CD4-positive, alpha-beta T cell treated with Interleukin-17A for 1 hour (primary cell): ENCODE measurements around the gene AQP5.

Experiments used
- DNase-seq: peaks from one replicate; pipeline ENCODE4 v3.0.0-alpha.2; 2020

AQP5 gene

GRCh38 chr12:49966511-49967041 lies 4.9 kb downstream of the AQP5 start:
- no peak for DNase-seq

DNA sequence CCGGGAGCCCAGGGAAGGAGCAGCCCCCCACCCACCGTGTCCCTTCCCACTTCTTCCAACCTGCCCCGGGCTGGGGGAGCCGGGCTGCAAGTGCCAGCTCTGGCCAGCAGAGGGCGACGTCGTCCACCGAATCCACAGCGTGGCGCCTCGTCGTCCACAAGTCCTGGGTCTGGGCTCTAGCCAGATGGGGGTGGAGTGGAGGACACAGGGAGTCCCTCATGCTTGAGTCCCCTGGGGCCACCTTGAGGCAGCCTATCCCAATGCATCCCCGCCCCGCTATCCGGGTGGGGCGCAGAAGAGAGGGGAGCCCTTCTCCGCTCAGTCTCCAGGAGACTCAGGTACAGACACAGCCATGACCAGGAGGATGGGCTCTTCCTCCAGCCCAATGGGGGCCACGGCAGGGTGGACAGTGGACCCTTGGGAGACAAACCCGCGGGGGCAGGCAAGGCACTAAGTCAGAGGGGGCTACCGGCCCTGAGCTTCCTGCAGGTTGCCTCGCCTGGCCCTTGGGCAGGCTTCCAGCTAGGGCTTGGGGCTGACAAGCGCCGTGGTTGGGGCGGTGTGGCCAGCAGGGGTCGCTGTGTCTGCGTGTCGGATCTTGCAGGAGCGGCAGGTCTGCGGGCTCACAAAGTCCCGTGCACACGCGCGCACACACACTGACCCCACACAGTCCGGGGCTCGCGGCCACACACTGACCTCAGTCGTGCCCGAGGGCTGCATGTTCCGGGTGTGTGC lies 5.5 kb downstream of the AQP5 start:
- DNase-seq, result peak; percentile 90

- no peak for DNase-seq
These were observed 6.1 kb downstream of the AQP5 start for GRCh38 chr12:49967777-49968250.

DNA sequence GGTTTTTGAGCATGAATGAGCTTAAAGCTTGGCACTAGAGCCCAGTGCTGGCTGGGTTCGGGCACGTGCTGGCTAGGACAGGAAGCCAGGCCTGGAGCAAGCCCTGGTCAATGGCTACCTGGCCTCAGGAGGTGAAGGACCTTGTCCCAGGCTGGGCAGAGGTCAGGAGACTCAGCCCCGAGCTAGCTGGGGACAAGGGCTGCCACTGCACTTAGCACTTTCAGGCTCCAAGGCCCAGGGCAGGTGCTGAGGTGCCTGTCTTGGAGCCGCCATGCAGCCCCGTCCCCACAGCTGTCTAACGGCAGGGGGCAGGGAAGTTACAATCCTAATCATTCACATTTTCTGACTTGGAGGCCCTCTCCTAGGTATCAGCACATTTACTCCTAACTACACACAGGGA lies 6.8 kb downstream of the AQP5 start:
- no peak for DNase-seq

DNA sequence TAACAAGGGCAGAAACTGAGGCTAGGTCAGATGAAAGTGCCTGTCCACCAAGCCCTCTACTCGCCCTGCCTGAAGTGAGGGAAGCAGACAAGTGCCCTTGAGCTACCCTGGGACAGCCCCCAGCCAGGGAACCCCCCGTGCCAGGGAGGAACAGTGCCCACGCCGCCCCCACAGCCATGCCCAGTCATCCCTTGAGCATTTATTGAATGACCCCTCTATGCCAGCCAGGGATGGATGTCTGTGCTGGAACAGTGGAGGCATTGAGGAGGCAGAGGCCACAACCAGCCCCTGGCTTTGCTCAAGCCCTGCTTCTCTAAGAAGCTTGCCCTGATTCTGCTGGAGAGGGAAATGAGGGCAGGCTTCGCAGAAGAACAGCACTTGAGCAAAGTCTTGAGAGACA lies 7.4 kb downstream of the AQP5 start:
- DNase-seq, result no peak

GRCh38 chr12:49969651-49970429 lies 8.2 kb downstream of the AQP5 start:
- no peak for DNase-seq

DNA sequence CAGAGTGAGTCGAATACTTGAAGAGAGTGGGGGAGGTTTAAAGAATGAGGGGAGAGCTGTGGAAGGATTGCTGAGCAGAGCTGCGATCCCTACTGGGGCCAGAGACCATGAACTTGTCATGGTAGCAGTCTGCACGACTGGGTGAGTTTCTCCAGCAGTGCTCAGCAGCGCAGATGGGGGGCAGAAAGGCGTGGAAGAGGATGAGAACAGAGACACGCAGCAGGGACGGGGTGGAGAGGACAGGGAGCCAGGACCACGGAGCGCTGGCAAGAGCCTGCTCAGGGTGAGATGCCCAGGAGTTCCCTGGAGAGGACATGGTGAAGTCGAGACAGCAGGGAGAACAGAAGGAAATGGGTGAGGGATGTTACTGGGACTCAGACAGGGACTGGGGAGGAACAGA lies 9.0 kb downstream of the AQP5 start:
- no peak for DNase-seq

GRCh38 chr12:49971141-49971540 lies 9.5 kb downstream of the AQP5 start:
- DNase-seq, result no peak

GRCh38 chr12:49972129-49972528 lies 10.5 kb downstream of the AQP5 start:
- DNase-seq, result no peak

DNA sequence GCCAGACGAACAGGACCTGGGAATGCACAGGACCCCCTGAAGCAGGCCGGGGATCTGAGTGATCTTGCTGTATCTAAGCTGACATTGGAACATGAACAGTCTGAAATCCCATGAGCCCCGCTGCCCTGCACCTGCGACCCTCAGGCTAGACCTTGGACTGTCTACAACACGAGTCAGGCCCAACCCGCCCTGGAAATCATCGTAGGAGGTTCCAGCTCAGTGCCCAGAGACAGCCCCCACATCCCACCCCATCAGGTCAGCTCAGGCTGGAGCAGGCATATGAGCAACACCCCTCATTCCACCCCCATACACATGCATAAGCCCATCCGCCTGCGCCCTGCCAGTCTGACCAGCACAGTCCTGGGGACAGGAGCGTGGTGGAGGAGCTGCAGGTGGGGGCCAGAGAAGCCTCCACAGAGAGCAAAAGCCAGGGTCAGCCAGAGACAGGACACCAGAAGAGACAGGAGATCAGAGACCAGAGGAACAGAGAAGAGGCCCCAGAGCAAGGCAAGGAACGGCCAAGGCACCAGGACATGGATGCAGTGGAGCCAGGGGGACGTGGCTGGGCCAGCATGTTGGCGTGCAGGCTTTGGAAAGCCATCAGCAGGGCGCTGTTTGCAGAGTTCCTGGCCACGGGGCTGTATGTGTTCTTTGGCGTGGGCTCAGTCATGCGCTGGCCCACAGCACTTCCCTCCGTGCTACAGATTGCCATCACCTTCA lies 11.1 kb downstream of the AQP5 start, which contains the start of gene AQP6:
Gene AQP6, plus strand, starts transcription at position 307 of the 720 bp plus-strand sequence. Its CDS starts 227 bp downstream, at position 534.
- no peak for DNase-seq

DNA sequence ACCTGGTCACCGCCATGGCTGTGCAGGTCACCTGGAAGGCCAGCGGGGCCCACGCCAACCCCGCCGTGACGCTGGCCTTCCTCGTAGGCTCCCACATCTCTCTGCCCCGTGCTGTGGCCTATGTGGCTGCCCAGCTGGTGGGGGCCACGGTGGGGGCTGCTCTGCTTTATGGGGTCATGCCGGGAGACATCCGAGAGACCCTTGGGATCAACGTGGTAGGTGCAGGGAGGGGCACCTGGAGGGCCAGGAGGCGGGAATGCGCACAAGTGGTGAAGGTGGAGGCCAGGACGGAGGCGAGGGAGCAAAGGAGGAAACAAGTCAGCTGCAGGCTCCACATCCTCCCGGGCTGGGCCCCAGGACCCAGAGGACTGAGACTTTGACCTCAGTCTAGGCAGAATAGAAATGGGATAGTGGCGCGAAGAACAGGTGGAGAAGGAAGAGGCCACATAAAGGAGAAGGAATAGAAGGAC lies 11.7 kb downstream of the AQP5 start:
- no peak for DNase-seq

GRCh38 chr12:49974231-49974675 lies 12.6 kb downstream of the AQP5 start:
- DNase-seq, result no peak

DNA sequence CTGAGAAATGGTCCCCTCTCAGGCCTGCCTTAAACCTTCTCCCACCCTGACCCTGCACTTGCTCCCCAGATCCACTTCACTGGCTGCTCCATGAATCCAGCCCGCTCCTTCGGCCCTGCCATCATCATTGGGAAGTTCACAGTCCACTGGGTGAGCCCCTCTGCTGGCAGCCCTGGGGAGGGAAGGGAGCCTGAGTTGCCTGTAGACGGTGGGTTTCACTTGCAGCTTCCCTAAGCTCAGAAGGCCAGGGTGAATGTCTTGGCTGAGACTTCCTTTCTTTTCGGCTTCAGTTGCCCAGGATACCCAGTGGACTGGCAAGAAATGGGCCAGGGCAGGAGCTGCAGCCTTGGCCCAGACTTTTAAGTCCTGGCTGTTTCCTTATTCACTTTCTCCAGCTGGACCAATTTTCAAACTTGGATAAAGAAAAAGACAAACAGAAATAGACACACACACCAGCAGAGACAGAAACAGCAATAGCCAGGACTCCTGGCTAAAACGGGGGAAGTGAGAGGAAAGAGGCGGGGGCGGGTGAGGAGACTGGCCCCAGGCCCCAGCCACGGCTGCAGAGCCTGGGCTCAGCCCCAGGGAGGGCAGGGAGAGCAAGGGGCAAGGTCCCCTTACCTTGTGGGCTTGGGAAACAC lies 13.1 kb downstream of the AQP5 start:
- no peak for DNase-seq

- no peak for DNase-seq
These were observed 13.7 kb downstream of the AQP5 start for GRCh38 chr12:49975318-49975761.

- DNase-seq, result no peak
These were observed 14.9 kb downstream of the AQP5 start for GRCh38 chr12:49976557-49976956.

DNA sequence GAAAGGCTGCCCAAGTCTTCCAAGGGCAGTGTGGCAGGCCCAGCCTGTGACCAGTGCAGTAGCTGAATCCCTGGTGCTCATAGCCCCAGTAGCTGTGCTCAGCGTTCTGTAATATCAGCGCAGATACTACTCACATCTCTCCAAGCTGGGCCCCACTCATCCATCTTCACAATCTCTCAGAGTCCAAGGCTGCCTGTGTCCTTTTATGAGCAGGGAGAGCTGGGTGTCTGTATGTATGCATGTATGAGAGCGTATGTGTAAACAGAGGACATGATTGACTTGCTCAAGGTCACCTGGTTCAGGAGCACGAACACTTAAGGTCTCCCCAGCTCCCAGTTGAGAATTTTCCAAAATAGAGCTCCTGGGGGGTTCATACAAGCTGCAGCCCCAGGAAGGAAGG lies 16.5 kb downstream of the AQP5 start:
- no peak for DNase-seq

- DNase-seq, result no peak
These were observed 17.4 kb downstream of the AQP5 start for GRCh38 chr12:49979016-49979586.

GRCh38 chr12:49979791-49980190 lies 18.1 kb downstream of the AQP5 start:
- DNase-seq, result no peak

DNA sequence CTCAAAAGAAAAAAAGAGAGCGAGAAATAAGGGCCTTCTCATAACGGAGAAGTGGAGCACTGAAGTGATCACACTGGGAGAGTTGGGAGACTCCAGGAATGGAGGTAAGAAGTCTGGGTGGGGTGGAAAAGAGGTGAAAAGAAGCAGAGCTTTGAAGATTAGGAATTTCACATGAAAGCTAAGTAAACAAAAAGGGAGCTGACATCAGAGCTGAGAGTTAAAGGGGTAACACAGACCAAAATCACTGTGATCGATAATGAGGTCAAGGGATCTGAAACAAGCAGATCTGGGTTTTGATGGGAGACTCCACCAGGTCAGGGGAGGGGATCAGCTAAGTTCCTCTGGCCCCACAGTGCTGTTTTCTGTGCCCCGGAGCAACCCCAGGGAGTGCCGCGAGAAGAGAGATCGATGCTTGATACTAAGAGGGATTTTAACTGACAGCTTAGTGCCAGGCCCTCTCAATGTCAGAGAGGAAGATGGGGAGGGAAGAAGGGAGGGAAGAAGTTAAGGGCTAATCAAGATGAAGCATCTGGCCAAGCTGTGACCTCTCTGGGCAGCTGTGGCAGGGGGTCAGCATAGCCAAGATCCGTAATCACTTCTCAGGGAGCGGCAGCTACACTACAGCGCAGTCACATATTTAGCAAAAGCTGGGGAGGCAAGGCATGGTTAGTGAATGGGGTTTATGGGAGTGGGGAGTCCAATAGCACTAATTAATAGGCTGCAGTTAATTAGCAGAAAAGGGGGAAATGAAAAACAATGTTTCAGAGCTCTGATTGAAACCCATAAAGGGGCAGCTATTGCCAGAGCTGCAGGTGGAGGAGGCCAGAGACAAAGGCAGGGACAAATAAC lies 19.1 kb downstream of the AQP5 start:
- no peak for DNase-seq

GRCh38 chr12:49982246-49983087 lies 20.8 kb downstream of the AQP5 start:
- no peak for DNase-seq
